K562 (cell line): ENCODE results near the gene KRT38. TPM values are rescaled to one million over a fixed set of nuclear protein-coding genes. Genes with fewer than 3 reads are reported as not detected.

ENCODE experiments used
- ATAC-seq: fragments of 200-7000 bp; cut with Tn5 transposase; 3 replicates; pipeline ENCODE4 v1.9.1; 2020; ENCODE audit warnings: moderate library complexity
- BruUV-seq: library from RNA; stranded (reverse); fragments of 400-500 nt; replicated peaks from 2 replicates; lab custom pipeline; 2021; lab: Mats Ljungman, UMichigan
- CTCF ChIA-PET: fragments of 300-600 bp; formaldehyde crosslinking; extraction: SDS; loops from one replicate; lab custom pipeline; 2021; ENCODE audit warnings: low intra/inter-chr PET ratio; lab: Yijun Ruan, JAX
- POLR2A ChIA-PET: fragments of 300-600, 350-650 bp; sonication (Branson Sonifier 250); formaldehyde crosslinking; extraction: SDS; loops from one replicate; lab custom pipeline; 2021; ENCODE audit warnings: antibody characterized with exemption, inconsistent platforms; lab: Yijun Ruan, JAX
- DNase-seq, 4 experiments: peaks; one replicate each; pipeline versions ENCODE4 v3.0.0 to v3.0.0-alpha.2; 2011 to 2018; ENCODE audit warnings: low spot score in 3 of 4, mixed read lengths in 3 of 4; ENCODE audit errors: extremely low read depth in 1 of 4
- FAIRE-seq: peaks from 2 replicates; lab custom pipeline; 2011; peaks lifted over from hg19 to GRCh38; lab: Jason Lieb, UNC
- H2AFZ ChIP-seq: 2 replicates; pipeline ENCODE4 v1.6.0; 2011; ENCODE audit warnings: low read depth, low read length, control low read depth, inconsistent platforms
- H3K27ac ChIP-seq: fragments of 200-600 bp; 3 replicates; pipeline ENCODE4 v1.8.0; 2011; ENCODE audit warnings: low read depth, mild to moderate bottlenecking, control low read depth, inconsistent platforms, low read length, moderate library complexity, mixed read lengths; ENCODE audit errors: extremely low read depth
- H3K27me3 ChIP-seq, 2 experiments: fragments of 300-600 bp in 1 of 2; 2 replicates in 1 of 2; 3 replicates in 1 of 2; pipeline versions ENCODE4 v1.6.0 to v1.8.0; 2011; ENCODE audit warnings: inconsistent platforms in 2 of 2, low read length in 2 of 2, mild to moderate bottlenecking in 1 of 2, mixed read lengths in 1 of 2, moderate library complexity in 1 of 2; ENCODE audit not compliant: control insufficient read depth in 2 of 2, insufficient read depth in 2 of 2
- H3K36me3 ChIP-seq: fragments of 300-600 bp; 3 replicates; pipeline ENCODE4 v1.8.0; 2011; ENCODE audit warnings: mild to moderate bottlenecking, low read length, inconsistent platforms; ENCODE audit not compliant: control insufficient read depth, insufficient read depth
- H3K4me1 ChIP-seq, 2 experiments: fragments of 200-600 bp in 1 of 2; replicated peaks in 1 of 2; 2 replicates in 1 of 2; 3 replicates in 1 of 2; pipeline versions ENCODE4 v1.5.1 to v1.8.0; 2011; ENCODE audit warnings: inconsistent platforms in 2 of 2, low read length in 2 of 2, mild to moderate bottlenecking in 1 of 2, mixed read lengths in 1 of 2, moderate library complexity in 1 of 2; ENCODE audit not compliant: control insufficient read depth in 2 of 2, insufficient read depth in 2 of 2
- H3K4me2 ChIP-seq: 2 replicates; pipeline ENCODE4 v1.6.1; 2011; ENCODE audit warnings: low read length, control low read depth, inconsistent platforms, mixed read lengths; ENCODE audit not compliant: insufficient read depth
- H3K4me3 ChIP-seq: fragments of 200-600 bp; sonication (generic), shearing (Covaris generic); 2 replicates; pipeline ENCODE4 v1.5.1; 2016; ENCODE audit warnings: control low read depth, inconsistent platforms
- H3K79me2 ChIP-seq: fragments of 200-600 bp; 3 replicates; pipeline ENCODE4 v1.8.0; 2011; ENCODE audit warnings: low read length, inconsistent platforms; ENCODE audit not compliant: control insufficient read depth, insufficient read depth
- H3K9ac ChIP-seq, 2 experiments: 2 replicates each; pipeline versions ENCODE4 v1.6.0 to v1.6.1; 2011; ENCODE audit warnings: low read depth in 2 of 2, low read length in 2 of 2, control low read depth in 1 of 2, inconsistent platforms in 1 of 2, mild to moderate bottlenecking in 1 of 2, mixed read lengths in 1 of 2; ENCODE audit not compliant: insufficient read depth in 1 of 2
- H3K9me1 ChIP-seq: one replicate; pipeline ENCODE4 v1.6.0; 2011; ENCODE audit warnings: inconsistent platforms, mild to moderate bottlenecking, low read length, moderate library complexity; ENCODE audit not compliant: control insufficient read depth, insufficient read depth
- H3K9me3 ChIP-seq: replicated peaks from 2 replicates; pipeline ENCODE4 v1.5.1; 2011; ENCODE audit warnings: low read depth, low read length, inconsistent platforms; ENCODE audit not compliant: control insufficient read depth, insufficient read depth
- H4K20me1 ChIP-seq: replicated peaks from 2 replicates; pipeline ENCODE4 v1.6.1; 2011; ENCODE audit warnings: low read length, inconsistent platforms, mixed read lengths; ENCODE audit not compliant: control insufficient read depth, insufficient read depth
- BCL6 ChIP-seq: fragments of 250-450 bp; sonication (Bioruptor Pico); IDR thresholded peaks from 2 replicates; pipeline ENCODE4 v1.4.0; 2020
- DNMT1 ChIP-seq: fragments of 450-650 bp; IDR thresholded peaks from 2 replicates; pipeline ENCODE4 v1.6.1; 2016; ENCODE audit warnings: antibody characterized with exemption, mild to moderate bottlenecking
- GTF2E2 ChIP-seq: fragments of 200-800 bp; sonication (Bioruptor generic); IDR thresholded peaks from 2 replicates; pipeline ENCODE4 v1.6.1; 2016; ENCODE audit warnings: missing genetic modification characterization, missing compliant biosample characterization
- SP2 ChIP-seq: IDR thresholded peaks from 2 replicates; pipeline ENCODE4 v1.6.1; 2011; ENCODE audit warnings: mild to moderate bottlenecking, low read depth, low read length, moderate library complexity; ENCODE audit not compliant: poor library complexity, severe bottlenecking; ENCODE audit errors: extremely low read depth
- ZNF3 ChIP-seq: fragments of 250-450 bp; sonication (Bioruptor Pico); IDR thresholded peaks from 2 replicates; pipeline ENCODE4 v1.5.0; 2021; ENCODE audit warnings: mild to moderate bottlenecking, moderate library complexity
- WGBS: fragments of 100-300 bp; shearing (Covaris generic); methylation state at CpG from one replicate; pipeline ENCODE4 v1.1.6; 2016; ENCODE audit warnings: low coverage, mixed read lengths; ENCODE audit not compliant: insufficient coverage; ENCODE audit errors: missing lambda C conversion rate; 5-methylcytosine and 5-hydroxymethylcytosine counted together
- in situ Hi-C: fragments of 300-500 bp; cut with MboI; formaldehyde crosslinking; loops from 4 replicates; pipeline ENCODE4 v1.15.0; 2018; ENCODE audit warnings: inconsistent platforms, mixed read lengths
- intact Hi-C: fragments of 100-400 bp; cut with micrococcal nuclease; formaldehyde crosslinking; loops from 2 replicates; pipeline ENCODE4 v1.14.2; 2022
- polyA plus RNA-seq, 8 experiments: library from polyadenylated mRNA; depleted of rRNA in 4 of 8; stranded (reverse) in 5 of 8; unstranded in 3 of 8; fragments of >200 nt; fragmentation: Nextera tagmentation in 2 of 8; fragmentation: Illumina TruSeq in 1 of 8; extraction: Ambion mirVana in 2 of 8; extraction: Trizol in 1 of 8; gene quantifications; 2 replicates each; pipeline versions ENCODE4 v1.2.1 to v1.2.3, GENCODE V29; 2011 to 2014; ENCODE audit warnings: inconsistent platforms in 1 of 8, missing spikeins in 1 of 8
- total RNA-seq, 7 experiments: library from RNA; depleted of rRNA in 6 of 7; stranded (reverse); fragments of >200 nt in 6 of 7; fragmentation: Illumina TruSeq in 2 of 7; extraction: Trizol in 2 of 7; gene quantifications; 2 replicates each; pipeline versions ENCODE4 v1.2.1 to v1.2.3, GENCODE V29; 2011 to 2021; ENCODE audit warnings: low replicate concordance in 1 of 7
- TF ChIP-seq, protein P1 (sequence below), 2 experiments: fragments of 450-650 bp; IDR thresholded peaks; 2 replicates each; pipeline ENCODE4 v1.6.1; 2016
- TF ChIP-seq, protein P2 (sequence below): sonication (generic); formaldehyde crosslinking; IDR thresholded peaks from 2 replicates; pipeline ENCODE4 v1.8.1; 2023; ENCODE audit warnings: mild to moderate bottlenecking, missing genetic modification reagents

KRT38 gene
- total and polyA plus RNA-seq, 9 of the 15 experiments (the other 6 are each of a cell fraction or from before 2014, with no cell fraction given), result not detected

DNA sequence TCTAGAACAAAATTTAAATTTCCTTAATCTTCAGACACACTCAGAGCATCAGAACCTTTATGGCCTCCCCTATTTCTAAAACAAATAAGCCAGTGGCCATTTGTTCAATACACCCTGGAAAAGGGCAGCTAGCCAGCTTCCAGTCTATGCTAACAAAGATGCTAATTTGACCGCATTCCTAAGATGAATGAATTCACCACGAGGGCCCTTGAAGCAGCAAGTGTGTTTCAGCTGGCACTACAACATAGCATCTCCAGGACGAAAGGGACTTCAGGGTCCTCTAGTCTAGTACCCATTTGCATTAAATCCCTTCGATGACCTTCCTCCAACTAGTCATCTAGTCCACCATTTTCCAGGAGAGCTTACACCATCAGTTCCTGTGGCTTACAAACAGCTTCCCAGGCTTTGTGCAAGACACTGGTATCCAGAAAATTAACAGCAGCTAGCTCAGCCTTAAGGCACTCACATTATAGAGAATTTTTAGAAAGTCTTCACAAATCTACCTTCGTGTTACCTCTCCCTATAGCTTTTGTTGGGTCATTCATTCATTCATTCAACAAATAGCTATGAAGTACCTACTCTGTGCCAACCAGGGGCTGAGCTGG, 27.3 kb downstream of the KRT38 start:
- in situ Hi-C loops, result no loop called here
- Histone ChIP-seq H3K27ac (no peak overlapping the region), H3K36me3 (no peaks in the 10 kb centered on the region), H3K4me2 (no peak overlapping the region), H3K9me3 (no peaks in the 10 kb centered on the region), H3K27me3 (peaks cover 11 to 29% of the 10 kb centered on the region in 2 experiments; a peak in 3 of 5 replicates), H4K20me1 (no peaks in the 10 kb centered on the region), H3K4me1 (no peaks in the 10 kb centered on the region), H3K9ac (no peak overlapping the region), H2AFZ (no peak overlapping the region), H3K9me1 (no peaks in the 10 kb centered on the region), H3K4me3 (no peak overlapping the region), H3K79me2 (no peaks in the 10 kb centered on the region)
- no peak for TF ChIP-seq BCL6 (CRISPR knock-in tag)
- no peak for ATAC-seq
- intact Hi-C loops, result no loop called here
- DNase-seq, result no peak
- FAIRE-seq, result no peak
- BruUV-seq, result no TSS peak
- ChIA-PET CTCF (no interaction called here), POLR2A (interaction anchor here (0.6 to 0.7 kb wide), 2 partner anchors 355 to 546 kb away, joined by 3 read pairs; no protein-coding TSS in a partner anchor)
- 0% methylated on average over 5 of the region's 5 CpGs for WGBS

DNA sequence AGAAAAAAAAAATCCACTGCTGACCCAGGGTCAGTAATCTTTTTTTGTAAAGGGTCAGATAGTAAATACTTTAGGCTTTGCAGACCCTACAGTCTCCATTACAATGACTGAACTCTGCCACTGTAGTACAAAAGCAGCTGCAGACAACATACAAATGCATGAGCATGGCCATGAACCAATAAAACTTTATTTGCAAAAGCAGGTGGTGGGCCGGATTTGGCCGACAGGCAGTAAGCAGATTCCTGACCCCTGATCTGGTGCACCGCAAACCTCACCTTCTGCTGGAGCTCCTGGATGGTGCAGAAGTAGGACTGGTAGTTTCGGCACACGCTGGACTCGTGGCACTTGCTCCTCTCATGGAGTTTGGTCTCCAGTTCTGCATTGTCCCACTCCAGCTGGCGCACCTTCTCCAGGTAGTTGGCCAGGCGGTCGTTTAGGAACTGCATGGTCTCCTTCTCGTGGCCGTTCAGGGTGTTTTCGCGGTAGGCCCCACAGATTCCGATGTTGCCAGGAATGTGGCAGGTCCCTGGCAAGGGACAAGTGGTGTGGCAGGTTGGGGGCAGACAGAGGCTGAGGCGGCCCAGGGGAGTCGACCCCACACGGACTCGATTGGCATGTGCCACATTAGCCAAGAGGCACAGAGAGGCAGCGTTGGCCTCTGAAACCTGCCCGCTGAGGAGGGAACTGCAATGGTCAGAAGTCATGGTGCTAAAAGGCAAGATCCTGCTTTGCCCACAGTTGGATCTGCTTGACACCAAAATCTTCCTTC, 29.5 kb downstream of the KRT38 start:
- no peak for DNase-seq
- TF ChIP-seq, protein P1, sequence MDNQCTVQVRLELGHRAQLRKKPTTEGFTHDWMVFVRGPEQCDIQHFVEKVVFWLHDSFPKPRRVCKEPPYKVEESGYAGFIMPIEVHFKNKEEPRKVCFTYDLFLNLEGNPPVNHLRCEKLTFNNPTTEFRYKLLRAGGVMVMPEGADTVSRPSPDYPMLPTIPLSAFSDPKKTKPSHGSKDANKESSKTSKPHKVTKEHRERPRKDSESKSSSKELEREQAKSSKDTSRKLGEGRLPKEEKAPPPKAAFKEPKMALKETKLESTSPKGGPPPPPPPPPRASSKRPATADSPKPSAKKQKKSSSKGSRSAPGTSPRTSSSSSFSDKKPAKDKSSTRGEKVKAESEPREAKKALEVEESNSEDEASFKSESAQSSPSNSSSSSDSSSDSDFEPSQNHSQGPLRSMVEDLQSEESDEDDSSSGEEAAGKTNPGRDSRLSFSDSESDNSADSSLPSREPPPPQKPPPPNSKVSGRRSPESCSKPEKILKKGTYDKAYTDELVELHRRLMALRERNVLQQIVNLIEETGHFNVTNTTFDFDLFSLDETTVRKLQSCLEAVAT (IDR thresholded peaks at IDR 0.05), result no peak
- no peak for TF ChIP-seq GTF2E2 (tag)
- TF ChIP-seq, protein P2, sequence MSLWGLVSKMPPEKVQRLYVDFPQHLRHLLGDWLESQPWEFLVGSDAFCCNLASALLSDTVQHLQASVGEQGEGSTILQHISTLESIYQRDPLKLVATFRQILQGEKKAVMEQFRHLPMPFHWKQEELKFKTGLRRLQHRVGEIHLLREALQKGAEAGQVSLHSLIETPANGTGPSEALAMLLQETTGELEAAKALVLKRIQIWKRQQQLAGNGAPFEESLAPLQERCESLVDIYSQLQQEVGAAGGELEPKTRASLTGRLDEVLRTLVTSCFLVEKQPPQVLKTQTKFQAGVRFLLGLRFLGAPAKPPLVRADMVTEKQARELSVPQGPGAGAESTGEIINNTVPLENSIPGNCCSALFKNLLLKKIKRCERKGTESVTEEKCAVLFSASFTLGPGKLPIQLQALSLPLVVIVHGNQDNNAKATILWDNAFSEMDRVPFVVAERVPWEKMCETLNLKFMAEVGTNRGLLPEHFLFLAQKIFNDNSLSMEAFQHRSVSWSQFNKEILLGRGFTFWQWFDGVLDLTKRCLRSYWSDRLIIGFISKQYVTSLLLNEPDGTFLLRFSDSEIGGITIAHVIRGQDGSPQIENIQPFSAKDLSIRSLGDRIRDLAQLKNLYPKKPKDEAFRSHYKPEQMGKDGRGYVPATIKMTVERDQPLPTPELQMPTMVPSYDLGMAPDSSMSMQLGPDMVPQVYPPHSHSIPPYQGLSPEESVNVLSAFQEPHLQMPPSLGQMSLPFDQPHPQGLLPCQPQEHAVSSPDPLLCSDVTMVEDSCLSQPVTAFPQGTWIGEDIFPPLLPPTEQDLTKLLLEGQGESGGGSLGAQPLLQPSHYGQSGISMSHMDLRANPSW (CRISPR knock-in tag), result no peak
- TF ChIP-seq DNMT1, result no peak
- no peak for TF ChIP-seq ZNF3 (CRISPR knock-in tag)
- TF ChIP-seq SP2, result no peak

More for the DNA sequence above, 29.5 kb downstream of the KRT38 start:
- H3K9me1 ChIP-seq, result no peaks in the 10 kb centered on the region
- no peak overlapping the region for H3K27ac ChIP-seq
- peaks cover 14 to 39% of the 10 kb centered on the region in 2 experiments; a peak in 3 of 5 replicates for H3K27me3 ChIP-seq
- ATAC-seq (no peak), FAIRE-seq (no peak)
- H3K4me1 ChIP-seq, result no peaks in the 10 kb centered on the region
- H3K79me2 ChIP-seq, result no peaks in the 10 kb centered on the region
- in situ Hi-C loops (no loop called here), intact Hi-C loops (no loop called here)
- no peaks in the 10 kb centered on the region for H4K20me1 ChIP-seq
- no TSS peak for BruUV-seq
- H3K9ac ChIP-seq, result no peak overlapping the region
- H3K4me3 ChIP-seq, result no peak overlapping the region
- H3K9me3 ChIP-seq, result no peaks in the 10 kb centered on the region
- WGBS, result 0% methylated on average over 20 of the region's 20 CpGs
- H3K36me3 ChIP-seq, result no peaks in the 10 kb centered on the region
- POLR2A ChIA-PET, result interaction anchor here (0.6 kb wide), 2 partner anchors 13 to 228 kb away, joined by 3 read pairs; partner anchors contain the start of gene KRT37
- no peak overlapping the region for H3K4me2 ChIP-seq
- CTCF ChIA-PET, result no interaction called here
- H2AFZ ChIP-seq, result no peak overlapping the region
